Aorta (tissue), 5 donors: ENCODE results near the gene AADAT. TPM values are rescaled to one million over a fixed set of nuclear protein-coding genes. Genes with fewer than 3 reads are reported as not detected.
"Not testable (repeated sequence)": the region's sequence is repeated elsewhere in the genome, so short reads cannot be mapped to it uniquely, and the experiment has no call there.

ENCODE experiments used
- ATAC-seq: fragments of 200-7000 bp; cut with Tn5 transposase; one replicate; pipeline ENCODE4 v1.9.1; 2022; ENCODE audit warnings: moderate library complexity; ENCODE audit not compliant: low FRiP score
- DNase-seq, 2 donors: peaks; one replicate each; pipeline ENCODE4 v3.0.0-alpha.2; 2020
- H3K27ac ChIP-seq, 2 donors: one replicate each; pipeline ENCODE4 v1.5.1; 2013; ENCODE audit warnings: low read length in 2 of 2, mild to moderate bottlenecking in 2 of 2, moderate library complexity in 2 of 2, control low read depth in 1 of 2, inconsistent platforms in 1 of 2, low read depth in 1 of 2
- H3K27me3 ChIP-seq, 2 donors: one replicate each; pipeline ENCODE4 v1.6.1; 2013; ENCODE audit warnings: control low read depth in 1 of 2, low read length in 1 of 2, mild to moderate bottlenecking in 1 of 2, moderate library complexity in 1 of 2; ENCODE audit not compliant: insufficient read depth in 2 of 2, control insufficient read depth in 1 of 2
- H3K36me3 ChIP-seq, 2 donors: one replicate each; pipeline ENCODE4 v1.6.1; 2013; ENCODE audit warnings: control low read depth in 1 of 2, low read length in 1 of 2, mild to moderate bottlenecking in 1 of 2; ENCODE audit not compliant: insufficient read depth in 2 of 2, control insufficient read depth in 1 of 2
- H3K4me1 ChIP-seq, 2 donors: one replicate each; pipeline ENCODE4 v1.6.1; 2013; ENCODE audit warnings: low read length in 2 of 2, control low read depth in 1 of 2, mild to moderate bottlenecking in 1 of 2, moderate library complexity in 1 of 2; ENCODE audit not compliant: insufficient read depth in 2 of 2, control insufficient read depth in 1 of 2
- H3K4me3 ChIP-seq, 2 donors: one replicate each; pipeline ENCODE4 v1.5.1; 2013; ENCODE audit warnings: low read length in 2 of 2, control low read depth in 1 of 2, mild to moderate bottlenecking in 1 of 2
- H3K9me3 ChIP-seq: one replicate; pipeline ENCODE4 v1.6.1; 2013; ENCODE audit warnings: mild to moderate bottlenecking, low read length; ENCODE audit not compliant: control insufficient read depth
- WGBS, 2 donors: extraction: QIAGEN DNeasy Blood & Tissue Kit; methylation state at CpG; one replicate each; pipeline ENCODE4 v1.1.7; 2013; 5-methylcytosine and 5-hydroxymethylcytosine counted together
- intact Hi-C, 2 donors: fragments of 100-400 bp; cut with DNase I; formaldehyde crosslinking; loops; one replicate each; pipeline versions ENCODE4 v1.14.2 to v1.15.0; 2022
- polyA plus RNA-seq, 2 donors: library from polyadenylated mRNA; stranded (reverse); fragments of 200-250 nt; gene quantifications; one replicate each; pipeline ENCODE4 v1.2.3, GENCODE V29; 2013
- total RNA-seq, 2 donors: library from RNA; stranded (reverse); fragmentation: NEBNext Ultra II Directional; extraction: Animal tissue kit (Norgen Biotek cat#: 25700); gene quantifications; one replicate each; pipeline ENCODE4 v1.2.1, GENCODE V29; 2021
- donor health status: healthy with polysubstance abuse.
- donor health status: Bipolar disorder and iron deficiency.
- donor health status: DM: no; HTN: no; CAD: no.
- donor health status: DM: no; HTN: no; CAD: no.
- donor health status: DM: yes; HTN: yes; CAD: no.

The AADAT gene
- total and polyA plus RNA-seq, 4 donors: 2.8 to 11.2 (median 6.4) TPM

- DNase-seq (no peak), ATAC-seq (no peak)
- intact Hi-C loops: no loop called here
- no peak overlapping the region for H3K27ac ChIP-seq
- no peak overlapping the region for H3K4me3 ChIP-seq
- H3K9me3 ChIP-seq: no peaks in the 10 kb centered on the region
- no peaks in the 10 kb centered on the region for H3K27me3 ChIP-seq
- H3K36me3 ChIP-seq: no peaks in the 10 kb centered on the region
- H3K4me1 ChIP-seq: no peaks in the 10 kb centered on the region
Measured at GRCh38 chr4:170122252-170122651, 32.5 kb upstream of the AADAT start.

GRCh38 chr4:170114636-170115035 is 24.9 kb upstream of the AADAT start:
- Histone ChIP-seq H3K27me3 (no peaks in the 10 kb centered on the region), H3K4me1 (no peaks in the 10 kb centered on the region), H3K4me3 (no peak overlapping the region), H3K36me3 (no peaks in the 10 kb centered on the region), H3K9me3 (no peaks in the 10 kb centered on the region), H3K27ac (no peak overlapping the region)
- intact Hi-C loops: no loop called here
- ATAC-seq (no peak), DNase-seq (no peak)
- 89% methylated on average over 4 of the region's 4 CpGs for WGBS, 2 donors

DNA sequence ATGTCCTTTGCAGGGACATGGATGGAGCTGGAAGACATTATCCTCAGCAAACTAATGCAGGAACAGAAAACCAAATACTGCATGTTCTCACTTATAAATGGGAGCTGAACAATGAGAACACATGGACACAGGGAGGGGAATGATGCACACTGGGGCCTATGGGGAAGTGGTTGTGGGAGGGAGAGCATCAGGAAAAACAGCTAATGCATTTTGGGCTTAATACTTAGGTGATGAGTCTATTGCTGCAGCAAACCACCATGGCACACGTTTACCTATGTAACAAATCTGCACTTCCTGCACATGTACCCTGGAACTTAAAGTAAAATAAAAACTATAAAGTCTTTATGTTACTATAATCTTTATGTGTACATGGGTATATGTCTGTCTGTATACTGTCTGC is 24.4 kb upstream of the AADAT start:
- 58 to 62% methylated on average over 1 of the region's 1 CpG for WGBS, 2 donors
- H3K9me3 ChIP-seq, H3K4me1 ChIP-seq, H3K27me3 ChIP-seq, H3K4me3 ChIP-seq, H3K27ac ChIP-seq, DNase-seq, intact Hi-C loops, ATAC-seq, H3K36me3 ChIP-seq: not testable (repeated sequence)

GRCh38 chr4:170111546-170111945 is 21.8 kb upstream of the AADAT start:
- 98 to 100% methylated on average over 3 of the region's 3 CpGs for WGBS, 2 donors
- Histone ChIP-seq H3K4me1 (no peaks in the 10 kb centered on the region), H3K36me3 (no peaks in the 10 kb centered on the region), H3K27me3 (no peaks in the 10 kb centered on the region), H3K27ac (no peak overlapping the region), H3K9me3 (no peaks in the 10 kb centered on the region), H3K4me3 (no peak overlapping the region)
- ATAC-seq (no peak), DNase-seq (no peak)
- intact Hi-C loops: no loop called here

DNA sequence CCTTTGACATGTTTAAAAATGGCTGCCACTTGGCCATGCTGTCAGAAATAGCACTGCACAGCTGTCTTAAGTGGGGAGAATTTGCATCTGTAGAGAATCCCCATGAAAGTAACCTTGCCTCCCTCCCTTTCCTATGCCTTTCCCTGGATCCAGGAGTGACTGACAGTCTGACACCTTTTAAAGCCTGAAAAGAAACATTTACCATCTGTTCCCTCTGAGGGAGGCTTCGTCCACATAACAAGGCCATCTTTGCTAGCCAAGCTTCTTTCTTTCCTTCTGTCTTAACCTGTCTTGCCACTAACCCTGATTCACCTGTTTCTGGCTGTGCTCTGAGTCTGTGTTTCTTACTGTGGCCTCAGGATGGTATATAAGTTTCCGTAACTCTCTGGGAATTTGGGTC is 21.3 kb upstream of the AADAT start:
- no peaks in the 10 kb centered on the region for H3K36me3 ChIP-seq
- no peaks in the 10 kb centered on the region for H3K27me3 ChIP-seq
- H3K9me3 ChIP-seq: no peaks in the 10 kb centered on the region
- no peak overlapping the region for H3K4me3 ChIP-seq
- H3K4me1 ChIP-seq: no peaks in the 10 kb centered on the region
- intact Hi-C loops: no loop called here
- WGBS, 2 donors: 93 to 94% methylated on average over 2 of the region's 2 CpGs
- no peak for DNase-seq
- no peak for ATAC-seq
- H3K27ac ChIP-seq: no peak overlapping the region

DNA sequence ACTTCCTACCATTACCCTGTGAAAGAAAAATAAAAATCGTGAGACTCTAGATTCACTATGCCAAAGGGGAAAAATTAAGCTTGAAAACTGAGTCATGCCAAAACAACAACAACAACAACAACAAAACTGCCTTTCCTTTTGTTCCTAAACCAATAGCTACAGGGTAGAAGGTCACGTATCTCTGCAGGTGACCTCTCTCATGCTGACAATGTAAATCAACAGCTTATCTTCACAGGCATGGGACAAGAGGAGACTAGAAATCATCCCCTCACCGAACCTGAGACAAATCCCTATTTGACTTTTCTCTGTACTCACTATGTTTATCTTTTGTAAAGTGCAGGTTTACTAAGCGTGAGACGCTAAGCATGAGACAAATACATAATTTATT is 20.5 kb upstream of the AADAT start:
- H3K9me3 ChIP-seq: no peaks in the 10 kb centered on the region
- H3K4me1 ChIP-seq: no peaks in the 10 kb centered on the region
- H3K36me3 ChIP-seq: no peaks in the 10 kb centered on the region
- DNase-seq (no peak), ATAC-seq (no peak)
- H3K27ac ChIP-seq: no peak overlapping the region
- 71 to 76% methylated on average over 5 of the region's 5 CpGs for whole genome bisulfite sequencing, 2 donors
- no peak overlapping the region for H3K4me3 ChIP-seq
- intact Hi-C loops: no loop called here
- no peaks in the 10 kb centered on the region for H3K27me3 ChIP-seq

GRCh38 chr4:170109586-170110284 is 20.0 kb upstream of the AADAT start:
- Histone ChIP-seq H3K4me3 (no peak overlapping the region), H3K9me3 (no peaks in the 10 kb centered on the region), H3K27me3 (no peaks in the 10 kb centered on the region), H3K36me3 (no peaks in the 10 kb centered on the region), H3K4me1 (no peaks in the 10 kb centered on the region), H3K27ac (no peak overlapping the region)
- WGBS, 2 donors: 49 to 53% methylated on average over 6 of the region's 6 CpGs
- ATAC-seq (no peak), DNase-seq (no peak)
- intact Hi-C loops: no loop called here

DNA sequence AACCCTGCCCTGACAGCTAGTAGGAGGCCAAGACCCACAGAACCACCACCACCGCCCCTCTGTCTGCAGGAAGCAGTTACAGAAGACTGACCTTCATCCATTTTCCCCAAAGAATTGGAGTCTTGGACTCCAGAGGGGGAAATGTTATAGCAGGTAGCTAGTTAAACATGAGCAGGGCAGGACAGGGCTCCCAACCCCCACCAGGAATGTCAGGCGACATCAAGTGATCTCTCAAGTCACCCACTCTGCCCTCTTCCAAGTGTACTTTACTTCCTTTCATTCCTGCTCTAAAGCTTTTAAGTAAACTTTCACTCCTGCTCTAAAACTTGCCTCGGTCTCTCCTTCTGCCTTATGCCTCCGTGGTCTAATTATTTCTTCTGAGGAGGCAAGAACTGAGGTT is 17.1 kb upstream of the AADAT start:
- Histone ChIP-seq H3K27ac (no peak overlapping the region), H3K4me1 (no peaks in the 10 kb centered on the region), H3K9me3 (no peaks in the 10 kb centered on the region), H3K4me3 (no peak overlapping the region), H3K27me3 (no peaks in the 10 kb centered on the region), H3K36me3 (no peaks in the 10 kb centered on the region)
- ATAC-seq (no peak), DNase-seq (no peak)
- 87 to 88% methylated on average over 4 of the region's 4 CpGs for WGBS, 2 donors
- intact Hi-C loops: no loop called here

DNA sequence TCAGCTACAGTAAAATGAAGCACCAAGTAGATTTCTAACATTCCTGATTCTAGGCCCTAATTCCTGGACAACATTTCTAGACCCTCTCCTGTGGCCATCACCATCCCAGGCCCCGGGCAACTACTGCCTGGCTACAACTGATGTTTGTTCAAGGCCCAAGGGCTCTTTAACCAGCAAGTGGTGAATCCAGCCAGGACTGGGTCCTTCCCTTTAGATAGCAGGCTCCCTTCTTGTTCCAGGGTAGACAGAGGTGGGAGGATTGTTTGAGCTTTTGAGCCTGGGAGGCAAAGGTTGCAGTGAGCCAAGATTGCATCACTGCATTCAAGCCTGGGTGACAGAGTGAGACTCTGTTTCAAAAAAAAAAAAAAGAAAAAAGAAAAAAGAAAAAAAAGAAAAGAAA is 12.7 kb upstream of the AADAT start:
- intact Hi-C loops: no loop called here
- ATAC-seq: no peak

More for the DNA sequence above, 12.7 kb upstream of the AADAT start:
- no peak for DNase-seq
- Histone ChIP-seq H3K9me3 (no peaks in the 10 kb centered on the region), H3K27ac (no peak overlapping the region), H3K4me1 (no peaks in the 10 kb centered on the region), H3K36me3 (no peaks in the 10 kb centered on the region), H3K27me3 (no peaks in the 10 kb centered on the region), H3K4me3 (no peak overlapping the region)
- WGBS, 2 donors: 90 to 100% methylated on average over 1 of the region's 1 CpG
